CD4-positive, alpha-beta T cell (primary cell): ENCODE data around the gene RANBP3. TPM values are rescaled to one million over a fixed set of nuclear protein-coding genes. Genes with fewer than 3 reads are reported as not detected.

Experiments used
- ATAC-seq: fragments of 200-7000 bp; cut with Tn5 transposase; one replicate; pipeline ENCODE4 v1.10.0; 2022; ENCODE audit warnings: mild to moderate bottlenecking; ENCODE audit not compliant: poor library complexity
- CTCF ChIA-PET: fragments of 350-600 bp; sonication (Branson Sonifier 250); formaldehyde crosslinking; loops from one replicate; lab custom pipeline; 2021; ENCODE audit warnings: antibody characterized with exemption, inconsistent platforms; lab: Charles Lee
- POLR2A ChIA-PET: fragments of 350-600 bp; sonication (Branson Sonifier 250); formaldehyde crosslinking; loops from one replicate; lab custom pipeline; 2021; ENCODE audit warnings: antibody characterized with exemption, inconsistent platforms; lab: Charles Lee
- DNase-seq, 14 experiments: peaks; one replicate each; pipeline ENCODE4 v3.0.0-alpha.2; 2013 to 2020; ENCODE audit warnings: mixed read lengths in 2 of 14
- H3K27ac ChIP-seq, 2 donors: one replicate each; pipeline versions ENCODE4 v1.5.1 to v1.7.0; 2013; ENCODE audit warnings: low read length in 2 of 2, low read depth in 1 of 2, mild to moderate bottlenecking in 1 of 2
- H3K27me3 ChIP-seq, 2 experiments: 1 replicate in 1 of 2; 2 replicates in 1 of 2; pipeline versions ENCODE4 v1.6.1 to v1.7.0; 2013; ENCODE audit warnings: low read length in 2 of 2, control low read depth in 1 of 2, mild to moderate bottlenecking in 1 of 2, moderate library complexity in 1 of 2; ENCODE audit not compliant: insufficient read depth in 2 of 2, control insufficient read depth in 1 of 2
- H3K36me3 ChIP-seq: one replicate; pipeline ENCODE4 v1.6.1; 2013; ENCODE audit warnings: low read length, control low read depth; ENCODE audit not compliant: insufficient read depth
- H3K4me1 ChIP-seq: one replicate; pipeline ENCODE4 v1.6.1; 2013; ENCODE audit warnings: low read length, control low read depth; ENCODE audit not compliant: insufficient read depth
- H3K4me3 ChIP-seq: one replicate; pipeline ENCODE4 v1.5.1; 2013; ENCODE audit warnings: mild to moderate bottlenecking, low read length, moderate library complexity
- H3K9me3 ChIP-seq, 2 experiments: 1 replicate in 1 of 2; 2 replicates in 1 of 2; pipeline versions ENCODE4 v1.6.1 to v1.7.0; 2013; ENCODE audit warnings: low read length in 2 of 2, mild to moderate bottlenecking in 2 of 2, control low read depth in 1 of 2, moderate library complexity in 1 of 2; ENCODE audit not compliant: control insufficient read depth in 1 of 2, insufficient read depth in 1 of 2
- H3K27ac Mint-ChIP-seq: one replicate; pipeline ENCODE4 v1.8.0; 2020; ENCODE audit warnings: mixed read lengths
- H3K27me3 Mint-ChIP-seq: one replicate; pipeline ENCODE4 v1.8.0; 2021; ENCODE audit warnings: mixed read lengths
- H3K36me3 Mint-ChIP-seq: one replicate; pipeline ENCODE4 v1.8.0; 2021; ENCODE audit warnings: low read depth, mixed read lengths
- H3K4me1 Mint-ChIP-seq: one replicate; pipeline ENCODE4 v1.8.0; 2021; ENCODE audit warnings: low read depth, mixed read lengths
- H3K4me3 Mint-ChIP-seq: one replicate; pipeline ENCODE4 v1.8.0; 2020; ENCODE audit warnings: mild to moderate bottlenecking, mixed read lengths
- H3K9me3 Mint-ChIP-seq: one replicate; pipeline ENCODE4 v1.8.0; 2020; ENCODE audit warnings: mixed read lengths
- CTCF ChIP-seq: fragments of 200-600 bp; IDR thresholded peaks from one replicate; pipeline ENCODE4 v1.8.0; 2022; ENCODE audit warnings: antibody characterized with exemption, mild to moderate bottlenecking
- intact Hi-C, 2 experiments: fragments of 100-400 bp; cut with DNase I in 1 of 2; cut with micrococcal nuclease in 1 of 2; formaldehyde crosslinking; loops; one replicate each; pipeline versions ENCODE4 v1.15.1 to v1.9.0; 2023 to 2025; cut with DNase I, micrococcal nuclease
- total RNA-seq, 174 experiments: library from RNA in 2 of 174; stranded (reverse) in 2 of 174; gene quantifications; one replicate each; pipeline ENCODE4 v1.2.3 and lab custom pipeline; 2021 to 2026

RANBP3 gene
- total RNA-seq, 2 experiments from 2014 or later, result 82.7 to 88.7 TPM

GRCh38 chr19:5911366-5911765 lies 66.6 kb downstream of the RANBP3 start:
- peaks cover 20% of the 10 kb centered on the region for H3K36me3 Mint-ChIP-seq
- ATAC-seq, result no peak
- DNase-seq, result no peak
- Histone ChIP-seq H3K9me3 (no peaks in the 10 kb centered on the region), H3K4me3 (no peak overlapping the region), H3K27me3 (no peaks in the 10 kb centered on the region), H3K36me3 (peaks cover 32% of the 10 kb centered on the region), H3K27ac (no peak overlapping the region), H3K4me1 (peaks cover 5% of the 10 kb centered on the region)
- H3K9me3 Mint-ChIP-seq, result no peaks in the 10 kb centered on the region
- H3K4me1 Mint-ChIP-seq, result peaks cover 7% of the 10 kb centered on the region
- no peak for TF ChIP-seq CTCF
- CTCF ChIA-PET, result no interaction called here
- intact Hi-C loops, result no loop called here
- H3K27ac Mint-ChIP-seq, result no peak overlapping the region
- H3K27me3 Mint-ChIP-seq, result no peaks in the 10 kb centered on the region
- no peak overlapping the region for H3K4me3 Mint-ChIP-seq
- POLR2A ChIA-PET, result no interaction called here

GRCh38 chr19:5910638-5910907 lies 67.4 kb downstream of the RANBP3 start:
- ChIA-PET POLR2A (interaction anchor here (0.8 kb wide), 1 partner anchor 74 kb away, joined by 3 read pairs; no protein-coding TSS in a partner anchor), CTCF (no interaction called here)
- Histone ChIP-seq H3K27ac (no peak overlapping the region), H3K4me1 (peaks cover 13% of the 10 kb centered on the region), H3K4me3 (no peak overlapping the region), H3K9me3 (no peaks in the 10 kb centered on the region), H3K36me3 (peaks cover 26% of the 10 kb centered on the region), H3K27me3 (no peaks in the 10 kb centered on the region)
- Mint-ChIP-seq H3K9me3 (no peaks in the 10 kb centered on the region), H3K4me1 (peaks cover 11% of the 10 kb centered on the region), H3K36me3 (peaks cover 13% of the 10 kb centered on the region), H3K27ac (no peak overlapping the region), H3K27me3 (no peaks in the 10 kb centered on the region), H3K4me3 (no peak overlapping the region)
- no peak for ATAC-seq
- intact Hi-C loops, result no loop called here
- DNase-seq, result no peak
- TF ChIP-seq CTCF, result no peak

- Mint-ChIP-seq H3K4me3 (no peak overlapping the region), H3K27me3 (no peaks in the 10 kb centered on the region), H3K4me1 (peaks cover 18% of the 10 kb centered on the region), H3K9me3 (no peaks in the 10 kb centered on the region), H3K36me3 (peaks cover 19% of the 10 kb centered on the region), H3K27ac (no peak overlapping the region)
- H3K27me3 ChIP-seq, result no peaks in the 10 kb centered on the region
- H3K4me3 ChIP-seq, result no peak overlapping the region
- H3K36me3 ChIP-seq, result peaks cover 20% of the 10 kb centered on the region
- ChIA-PET POLR2A (no interaction called here), CTCF (no interaction called here)
- ATAC-seq (no peak), DNase-seq (no peak)
- H3K4me1 ChIP-seq, result peaks cover 23% of the 10 kb centered on the region
- no peak overlapping the region for H3K27ac ChIP-seq
- H3K9me3 ChIP-seq, result no peaks in the 10 kb centered on the region
- intact Hi-C loops, result loop anchor here in 1 of 2 experiments (5.0 to 10.0 kb wide), 2 partner anchors 53 to 466 kb away; partner anchors contain the start of genes ALKBH7 and PSPN
- TF ChIP-seq CTCF, result no peak
Observed at GRCh38 chr19:5908773-5909442, 69.0 kb downstream of the RANBP3 start.
